ENCODE measurements around the gene FRMD3. TPM values are rescaled to one million over a fixed set of nuclear protein-coding genes. Genes with fewer than 3 reads are reported as not detected.

FRMD3 gene
- total and polyA plus RNA-seq, 2 donors (not counting 3 experiments of a cell fraction or from before 2014, with no cell fraction given), result 3.0 to 6.1 TPM

DNA sequence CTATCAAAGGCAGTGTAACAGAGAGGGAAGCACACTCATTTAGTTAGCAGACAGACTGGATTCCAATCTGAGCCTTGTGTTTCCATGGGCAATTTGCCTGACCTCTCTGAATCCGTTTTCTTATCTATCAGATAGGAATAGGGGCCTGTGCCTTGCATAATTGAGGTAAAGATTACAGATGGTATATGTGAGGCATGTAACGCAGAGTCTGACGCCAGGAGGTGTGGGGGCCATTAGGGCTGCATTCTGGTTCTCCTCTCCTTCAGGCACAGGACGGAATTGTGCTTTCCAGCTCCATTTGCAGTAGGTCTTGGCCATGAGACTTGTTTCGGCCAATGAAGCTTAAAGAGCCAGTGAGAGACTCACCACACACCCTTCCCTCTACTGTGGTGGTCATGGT, 97.6 kb downstream of the FRMD3 start:
- intact Hi-C loops (cut with micrococcal nuclease), result no loop called here

DNA sequence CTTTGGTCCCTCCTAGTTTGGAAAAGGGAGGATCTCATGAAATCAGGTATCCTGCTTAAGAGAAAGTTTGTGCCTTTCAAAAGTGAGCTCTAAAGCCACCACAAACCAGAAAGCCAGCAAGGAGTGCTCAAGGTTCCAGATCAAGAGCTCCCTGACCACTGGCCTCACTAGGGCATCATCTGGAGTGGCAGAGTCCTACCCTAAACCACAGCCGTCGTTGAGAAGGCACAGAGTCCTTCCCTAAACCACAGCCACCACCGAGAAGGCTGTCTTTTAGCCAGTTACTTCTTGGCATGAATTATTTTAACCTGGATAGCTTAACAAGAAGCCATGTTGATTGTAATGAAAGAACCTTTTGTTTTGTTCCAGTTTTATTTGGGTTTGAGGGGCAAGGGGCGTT, 102.9 kb downstream of the FRMD3 start:
- Histone ChIP-seq H3K4me2 (ENCODE audit: insufficient read depth, low read length) (no peak overlapping the region), H3K27me3 (ENCODE audit: control insufficient read depth in 2 of 2, insufficient read depth in 2 of 2, low read length in 2 of 2) (no peaks in the 10 kb centered on the region), H3K36me3 (ENCODE audit: control insufficient read depth in 2 of 2, extremely low read depth in 1 of 2, insufficient read depth in 2 of 2, low read length in 2 of 2) (no peaks in the 10 kb centered on the region), H4K20me1 (replicated peaks; ENCODE audit: control insufficient read depth, extremely low read depth, insufficient read depth, low read length) (no peaks in the 10 kb centered on the region), H3K4me1 (ENCODE audit: control insufficient read depth, extremely low read depth, insufficient read depth, low read length) (peaks cover 10% of the 10 kb centered on the region), H2AFZ (ENCODE audit: low read depth, low read length) (no peak overlapping the region), H3K9ac (replicated peaks; ENCODE audit: extremely low read depth, insufficient read depth, low read length) (no peak overlapping the region), H3K27ac (ENCODE audit: insufficient read depth, low read depth, low read length) (no peak overlapping the region), H3K4me3 (replicated peaks in 1 of 3; ENCODE audit: insufficient read depth in 1 of 3, low read depth in 1 of 3, low read length in 3 of 3) (no peak overlapping the region), H3K79me2 (ENCODE audit: control insufficient read depth, insufficient read depth, low read length) (no peaks in the 10 kb centered on the region), H3K9me3 (replicated peaks; ENCODE audit: control insufficient read depth, insufficient read depth, low read length) (no peaks in the 10 kb centered on the region), H3K9me1 (replicated peaks; ENCODE audit: control insufficient read depth, extremely low read depth, insufficient read depth, low read length) (no peaks in the 10 kb centered on the region)
- FAIRE-seq, result no peak
- dilution Hi-C loops (cut with MboI; ENCODE audit: extremely low pct_ligation_motif_present, low sequenced_read_pairs), result no loop called here
- TF ChIP-seq JUN (IDR thresholded peaks at IDR 0.05; ENCODE audit: borderline replicate concordance, insufficient read depth, insufficient read length, low read depth) (no peak), EZH2 (IDR thresholded peaks at IDR 0.05; ENCODE audit: borderline replicate concordance, low read depth, low read length, severe bottlenecking) (no peak), POLR2AphosphoS5 (IDR thresholded peaks at IDR 0.05; ENCODE audit: insufficient read depth, low read depth, low read length) (no peak), MYC (IDR thresholded peaks at IDR 0.05; ENCODE audit: low read depth, low read length) (no peak), FOS (IDR thresholded peaks at IDR 0.05; ENCODE audit: borderline replicate concordance, insufficient read depth, low read length) (no peak), GATA2 (IDR thresholded peaks at IDR 0.05; ENCODE audit: insufficient read depth, insufficient read length, low read depth, low read length) (no peak), POLR2A (IDR thresholded peaks at IDR 0.05; ENCODE audit: low read depth, low read length) (no peak)
- TF ChIP-seq, protein P1, sequence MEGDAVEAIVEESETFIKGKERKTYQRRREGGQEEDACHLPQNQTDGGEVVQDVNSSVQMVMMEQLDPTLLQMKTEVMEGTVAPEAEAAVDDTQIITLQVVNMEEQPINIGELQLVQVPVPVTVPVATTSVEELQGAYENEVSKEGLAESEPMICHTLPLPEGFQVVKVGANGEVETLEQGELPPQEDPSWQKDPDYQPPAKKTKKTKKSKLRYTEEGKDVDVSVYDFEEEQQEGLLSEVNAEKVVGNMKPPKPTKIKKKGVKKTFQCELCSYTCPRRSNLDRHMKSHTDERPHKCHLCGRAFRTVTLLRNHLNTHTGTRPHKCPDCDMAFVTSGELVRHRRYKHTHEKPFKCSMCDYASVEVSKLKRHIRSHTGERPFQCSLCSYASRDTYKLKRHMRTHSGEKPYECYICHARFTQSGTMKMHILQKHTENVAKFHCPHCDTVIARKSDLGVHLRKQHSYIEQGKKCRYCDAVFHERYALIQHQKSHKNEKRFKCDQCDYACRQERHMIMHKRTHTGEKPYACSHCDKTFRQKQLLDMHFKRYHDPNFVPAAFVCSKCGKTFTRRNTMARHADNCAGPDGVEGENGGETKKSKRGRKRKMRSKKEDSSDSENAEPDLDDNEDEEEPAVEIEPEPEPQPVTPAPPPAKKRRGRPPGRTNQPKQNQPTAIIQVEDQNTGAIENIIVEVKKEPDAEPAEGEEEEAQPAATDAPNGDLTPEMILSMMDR (IDR thresholded peaks at IDR 0.05; ENCODE audit: extremely low read depth in 1 of 2, insufficient read depth in 1 of 2, low read depth in 1 of 2, low read length in 2 of 2), result no peak
- TF ChIP-seq, protein P2, sequence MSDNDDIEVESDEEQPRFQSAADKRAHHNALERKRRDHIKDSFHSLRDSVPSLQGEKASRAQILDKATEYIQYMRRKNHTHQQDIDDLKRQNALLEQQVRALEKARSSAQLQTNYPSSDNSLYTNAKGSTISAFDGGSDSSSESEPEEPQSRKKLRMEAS (IDR thresholded peaks at IDR 0.05; ENCODE audit: insufficient read depth, insufficient read length), result no peak
- DNase-seq (ENCODE audit: low read depth, low spot score), result no peak
- ChIA-PET CTCF (interaction anchor here (1.8 to 2.0 kb wide), 2 partner anchors 101 to 215 kb away, joined by 5 read pairs; no protein-coding TSS in a partner anchor), POLR2A (no interaction called here)
- intact Hi-C loops (cut with micrococcal nuclease), result no loop called here
- no TSS peak for BruUV-seq (replicated peaks)

More for the DNA sequence above, 97.6 kb downstream of the FRMD3 start:
- Histone ChIP-seq H3K9ac (replicated peaks; ENCODE audit: extremely low read depth, insufficient read depth, low read length) (no peak overlapping the region), H3K79me2 (ENCODE audit: control insufficient read depth, insufficient read depth, low read length) (no peaks in the 10 kb centered on the region), H4K20me1 (replicated peaks; ENCODE audit: control insufficient read depth, extremely low read depth, insufficient read depth, low read length) (no peaks in the 10 kb centered on the region), H3K36me3 (ENCODE audit: control insufficient read depth in 2 of 2, extremely low read depth in 1 of 2, insufficient read depth in 2 of 2, low read length in 2 of 2) (no peaks in the 10 kb centered on the region), H3K9me1 (replicated peaks; ENCODE audit: control insufficient read depth, extremely low read depth, insufficient read depth, low read length) (no peaks in the 10 kb centered on the region), H3K4me3 (replicated peaks in 1 of 3; ENCODE audit: insufficient read depth in 1 of 3, low read depth in 1 of 3, low read length in 3 of 3) (no peak overlapping the region), H2AFZ (ENCODE audit: low read depth, low read length) (no peak overlapping the region), H3K27me3 (ENCODE audit: control insufficient read depth in 2 of 2, insufficient read depth in 2 of 2, low read length in 2 of 2) (peaks cover 3 to 5% of the 10 kb centered on the region in 2 experiments), H3K4me1 (ENCODE audit: control insufficient read depth, extremely low read depth, insufficient read depth, low read length) (no peaks in the 10 kb centered on the region), H3K4me2 (ENCODE audit: insufficient read depth, low read length) (no peak overlapping the region), H3K9me3 (replicated peaks; ENCODE audit: control insufficient read depth, insufficient read depth, low read length) (no peaks in the 10 kb centered on the region), H3K27ac (ENCODE audit: insufficient read depth, low read depth, low read length) (no peak overlapping the region)
- no peak for DNase-seq (ENCODE audit: low read depth, low spot score)
- no peak for FAIRE-seq
- TF ChIP-seq POLR2A (IDR thresholded peaks at IDR 0.05; ENCODE audit: low read depth, low read length) (no peak), MYC (IDR thresholded peaks at IDR 0.05; ENCODE audit: low read depth, low read length) (no peak), GATA2 (IDR thresholded peaks at IDR 0.05; ENCODE audit: insufficient read depth, insufficient read length, low read depth, low read length) (no peak), FOS (IDR thresholded peaks at IDR 0.05; ENCODE audit: borderline replicate concordance, insufficient read depth, low read length) (no peak), JUN (IDR thresholded peaks at IDR 0.05; ENCODE audit: borderline replicate concordance, insufficient read depth, insufficient read length, low read depth) (no peak)
- TF ChIP-seq, protein P1 (IDR thresholded peaks at IDR 0.05; ENCODE audit: extremely low read depth in 1 of 2, insufficient read depth in 1 of 2, low read depth in 1 of 2, low read length in 2 of 2), result no peak
- ChIA-PET POLR2A (no interaction called here), CTCF (interaction anchor here (1.3 kb wide), 1 partner anchor 221 kb away, joined by 4 read pairs; no protein-coding TSS in a partner anchor)
- no TSS peak for BruUV-seq (replicated peaks)
- dilution Hi-C loops (cut with MboI; ENCODE audit: extremely low pct_ligation_motif_present, low sequenced_read_pairs), result no loop called here

Measured in endothelial cell of umbilical vein (primary cell).